Skeletal muscle tissue (tissue), 4 donors: Measurements from ENCODE around the gene VIPR2. TPM values are rescaled to one million over a fixed set of nuclear protein-coding genes. Genes with fewer than 3 reads are reported as not detected.
"Not testable (repeated sequence)": the region's sequence is repeated elsewhere in the genome, so short reads cannot be mapped to it uniquely, and the experiment has no call there.

Source experiments
- H3K27ac ChIP-seq: one replicate; pipeline ENCODE4 v1.7.0; 2013; ENCODE audit warnings: mild to moderate bottlenecking, low read depth, low read length, inconsistent platforms
- H3K27me3 ChIP-seq, 3 donors: one replicate each; pipeline ENCODE4 v1.7.0; 2013; ENCODE audit warnings: low read length in 3 of 3; ENCODE audit not compliant: control insufficient read depth in 3 of 3, insufficient read depth in 3 of 3
- H3K36me3 ChIP-seq, 3 donors: one replicate each; pipeline ENCODE4 v1.7.0; 2013; ENCODE audit warnings: low read length in 3 of 3; ENCODE audit not compliant: control insufficient read depth in 3 of 3, insufficient read depth in 3 of 3
- H3K4me1 ChIP-seq, 3 donors: one replicate each; pipeline ENCODE4 v1.7.0; 2013; ENCODE audit warnings: low read length in 3 of 3, mild to moderate bottlenecking in 3 of 3; ENCODE audit not compliant: control insufficient read depth in 3 of 3, insufficient read depth in 3 of 3
- H3K4me3 ChIP-seq, 3 donors: one replicate each; pipeline ENCODE4 v1.7.0; 2013; ENCODE audit warnings: low read length in 3 of 3
- H3K9ac ChIP-seq, 3 donors: one replicate each; pipeline ENCODE4 v1.7.0; 2013; ENCODE audit warnings: low read length in 3 of 3, mild to moderate bottlenecking in 3 of 3, moderate library complexity in 2 of 3, low read depth in 1 of 3
- H3K9me3 ChIP-seq, 3 donors: one replicate each; pipeline ENCODE4 v1.7.0; 2013; ENCODE audit warnings: low read length in 3 of 3; ENCODE audit not compliant: control insufficient read depth in 3 of 3
- total RNA-seq: library from RNA; depleted of rRNA; stranded (reverse); fragments of >200 nt; gene quantifications from one replicate; pipeline ENCODE4 v1.2.3, GENCODE V29; 2014
- donor health status: Osteomylitis.

The VIPR2 gene
- total RNA-seq, 1 donor from 2014 or later: 6.3 TPM

DNA sequence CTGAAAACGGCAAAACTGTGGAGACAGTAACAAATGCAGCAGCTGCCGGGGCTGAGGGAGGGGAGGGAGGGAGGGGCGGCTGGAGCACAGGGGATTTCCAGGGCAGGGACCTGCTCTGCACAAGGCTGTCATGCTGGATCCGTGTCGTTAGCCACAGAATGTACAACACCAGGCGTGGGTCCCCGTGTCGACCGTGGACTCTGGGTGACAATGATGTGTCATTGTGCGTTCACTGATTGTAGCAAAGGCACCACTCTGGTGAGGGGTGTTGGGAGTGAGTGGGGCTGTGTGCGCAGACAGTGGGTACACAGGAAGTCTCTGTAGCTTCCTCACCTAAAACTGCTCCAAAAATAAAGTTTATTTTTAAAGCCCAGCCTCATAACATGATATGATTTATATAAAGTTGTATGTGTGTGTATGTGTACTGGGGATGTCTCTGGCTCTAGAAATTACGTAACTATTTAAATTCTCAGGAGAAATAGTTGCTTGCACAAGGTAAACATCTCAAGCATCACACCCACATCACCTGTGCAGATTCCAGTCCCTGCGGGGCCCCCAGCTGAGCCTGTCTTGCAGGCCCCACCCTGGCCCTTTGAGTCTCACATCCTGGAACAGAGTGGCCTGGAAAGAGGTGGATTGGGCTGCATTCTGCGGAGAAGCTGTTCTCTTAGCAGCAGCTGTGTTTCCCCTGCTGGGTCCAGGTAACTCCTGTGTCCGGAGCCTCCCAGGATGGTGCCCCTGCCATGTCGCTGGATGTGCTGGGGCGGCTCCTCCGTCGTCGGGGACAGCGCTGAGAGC lies 152.6 kb downstream of the VIPR2 start:
- no peaks in the 10 kb centered on the region for H3K36me3 ChIP-seq
- H3K9ac ChIP-seq: no peak overlapping the region
- no peak overlapping the region for H3K27ac ChIP-seq
- no peak overlapping the region for H3K4me3 ChIP-seq
- peaks cover 0 to 11% (median 2%) of the 10 kb centered on the region in 3 donors for H3K9me3 ChIP-seq
- H3K27me3 ChIP-seq: peaks cover 39 to 58% (median 57%) of the 10 kb centered on the region in 3 donors
- H3K4me1 ChIP-seq: peaks cover 0 to under 1% (median 0%) of the 10 kb centered on the region in 3 donors

DNA sequence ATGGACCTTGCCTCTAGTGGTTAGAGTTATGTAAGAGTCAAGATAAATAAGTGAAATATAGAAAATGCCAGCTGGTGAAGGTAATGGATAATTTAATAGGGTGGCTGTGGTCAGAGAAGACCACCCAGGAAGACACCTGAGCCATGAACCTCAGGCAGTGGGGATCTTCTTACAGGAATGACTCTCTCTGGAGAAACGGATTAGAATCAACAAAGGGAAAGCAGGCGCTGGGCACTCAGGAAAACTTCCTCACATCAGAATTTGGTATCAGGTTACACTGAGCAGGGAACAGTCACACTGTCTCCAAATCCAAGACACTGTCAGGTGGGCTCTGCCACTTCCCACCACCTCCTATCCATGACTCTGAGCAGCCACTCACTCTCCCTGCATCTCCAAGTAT lies 155.7 kb downstream of the VIPR2 start:
- H3K4me3 ChIP-seq: no peak overlapping the region
- H3K27me3 ChIP-seq: peaks cover 19 to 38% (median 36%) of the 10 kb centered on the region in 3 donors
- H3K4me1 ChIP-seq: no peaks in the 10 kb centered on the region
- H3K9ac ChIP-seq: no peak overlapping the region
- no peak overlapping the region for H3K27ac ChIP-seq
- H3K36me3 ChIP-seq: no peaks in the 10 kb centered on the region
- peaks cover 0 to 4% (median 0%) of the 10 kb centered on the region in 3 donors for H3K9me3 ChIP-seq

DNA sequence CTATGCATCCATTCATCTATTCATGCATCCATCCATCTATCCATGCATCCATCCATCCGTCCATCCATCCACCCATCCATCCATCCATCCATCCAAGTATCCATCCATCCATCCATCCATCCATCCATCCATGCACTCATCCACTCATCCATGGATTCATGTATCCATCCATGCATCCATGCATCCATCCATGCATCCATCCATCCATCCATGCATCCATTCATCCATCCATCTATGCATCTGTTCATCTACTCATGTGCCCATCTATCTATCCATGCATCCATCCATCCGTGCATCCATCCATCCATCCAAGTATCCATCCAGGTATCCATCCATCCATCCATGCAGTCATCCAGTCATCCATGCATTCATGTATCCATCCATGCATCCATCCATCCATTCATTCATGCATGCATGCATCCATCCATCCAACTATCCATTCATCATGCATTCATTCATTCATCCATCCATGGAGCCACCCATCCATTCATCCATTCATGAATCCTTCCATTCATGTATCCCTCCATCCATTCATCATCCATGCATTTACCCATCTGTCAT lies 156.3 kb downstream of the VIPR2 start:
- no peak overlapping the region for H3K4me3 ChIP-seq
- no peaks in the 10 kb centered on the region for H3K4me1 ChIP-seq
- H3K27ac ChIP-seq: no peak overlapping the region
- peaks cover 16 to 33% (median 31%) of the 10 kb centered on the region in 3 donors for H3K27me3 ChIP-seq
- peaks cover 0 to 2% (median 0%) of the 10 kb centered on the region in 3 donors for H3K36me3 ChIP-seq
- H3K9ac ChIP-seq: no peak overlapping the region
- H3K9me3 ChIP-seq: peaks cover 0 to 4% (median 4%) of the 10 kb centered on the region in 3 donors

DNA sequence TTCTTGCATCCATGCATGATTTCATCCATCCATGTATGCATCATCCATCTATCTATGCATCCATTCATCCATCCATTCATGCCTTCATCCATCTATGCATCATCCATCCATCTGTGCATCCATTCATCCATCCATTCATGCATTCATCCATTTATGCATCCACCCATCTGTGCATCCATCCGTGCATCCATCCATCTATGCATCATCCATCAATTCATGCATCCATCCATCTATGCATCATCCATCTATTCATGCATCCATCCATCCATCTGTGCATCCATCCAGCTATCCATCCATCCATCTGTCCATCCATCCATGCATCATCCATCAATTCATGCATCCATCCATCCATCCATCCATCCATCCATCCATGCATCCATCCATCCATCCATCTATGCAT lies 157.0 kb downstream of the VIPR2 start:
- Histone ChIP-seq H3K4me1 (no peaks in the 10 kb centered on the region), H3K27me3 (peaks cover 12 to 26% (median 24%) of the 10 kb centered on the region in 3 donors), H3K9me3 (peaks cover 0 to 5% (median 5%) of the 10 kb centered on the region in 3 donors), H3K9ac (no peak overlapping the region), H3K4me3 (no peak overlapping the region), H3K36me3 (peaks cover 0 to 2% (median 0%) of the 10 kb centered on the region in 3 donors), H3K27ac (no peak overlapping the region)

DNA sequence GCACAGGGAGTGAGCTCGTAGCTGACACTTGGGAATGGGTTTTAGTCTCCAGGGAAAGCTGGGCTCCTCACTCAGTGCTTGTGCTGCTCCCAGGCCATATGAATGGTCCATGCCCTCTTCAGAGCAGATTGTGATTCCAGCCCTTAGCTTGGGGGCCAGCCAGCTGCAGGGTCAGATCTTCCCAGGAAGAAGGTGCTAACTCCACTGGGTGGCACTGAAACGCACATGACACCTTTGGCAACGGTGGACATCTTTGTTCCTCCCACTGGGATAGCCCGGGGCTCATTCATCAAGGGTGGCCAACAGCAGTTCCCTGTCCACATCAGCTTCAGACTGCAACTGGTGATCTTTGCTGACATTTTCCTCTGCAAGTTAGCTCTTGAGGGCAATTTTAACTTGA lies 159.1 kb downstream of the VIPR2 start:
- no peak overlapping the region for H3K9ac ChIP-seq
- H3K4me1 ChIP-seq: no peaks in the 10 kb centered on the region
- H3K27ac ChIP-seq: no peak overlapping the region

DNA sequence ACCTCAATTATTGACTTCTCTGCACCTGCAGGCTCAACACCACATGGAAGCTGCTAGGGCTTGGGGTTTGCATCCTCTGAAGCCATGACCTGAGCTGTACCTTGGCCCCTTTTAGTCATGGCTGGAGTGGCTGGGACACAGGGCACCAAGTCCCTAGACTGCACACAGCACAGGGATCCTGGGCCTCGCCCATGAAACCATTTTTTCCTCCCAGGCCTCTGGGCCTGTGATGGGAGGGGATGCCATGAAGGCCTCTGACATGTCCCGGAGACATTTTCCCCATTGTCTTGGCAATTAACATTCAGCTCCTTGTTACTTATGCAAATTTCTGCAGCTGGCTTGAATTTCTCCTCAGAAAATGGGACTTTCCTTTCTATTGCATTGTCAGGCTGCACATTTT lies 160.7 kb downstream of the VIPR2 start:
- not testable (repeated sequence) for H3K9ac ChIP-seq, H3K27me3 ChIP-seq, H3K36me3 ChIP-seq, H3K4me3 ChIP-seq, H3K4me1 ChIP-seq, H3K27ac ChIP-seq
- H3K9me3 ChIP-seq: peaks cover 15 to 20% (median 15%) of the 10 kb centered on the region in 3 donors

More for the DNA sequence above, 159.1 kb downstream of the VIPR2 start:
- H3K4me3 ChIP-seq: no peak overlapping the region
- H3K9me3 ChIP-seq: peaks cover 15 to 20% (median 15%) of the 10 kb centered on the region in 3 donors
- H3K27me3 ChIP-seq: peaks cover 5 to 12% (median 11%) of the 10 kb centered on the region in 3 donors
- peaks cover 0 to 2% (median 0%) of the 10 kb centered on the region in 3 donors for H3K36me3 ChIP-seq

DNA sequence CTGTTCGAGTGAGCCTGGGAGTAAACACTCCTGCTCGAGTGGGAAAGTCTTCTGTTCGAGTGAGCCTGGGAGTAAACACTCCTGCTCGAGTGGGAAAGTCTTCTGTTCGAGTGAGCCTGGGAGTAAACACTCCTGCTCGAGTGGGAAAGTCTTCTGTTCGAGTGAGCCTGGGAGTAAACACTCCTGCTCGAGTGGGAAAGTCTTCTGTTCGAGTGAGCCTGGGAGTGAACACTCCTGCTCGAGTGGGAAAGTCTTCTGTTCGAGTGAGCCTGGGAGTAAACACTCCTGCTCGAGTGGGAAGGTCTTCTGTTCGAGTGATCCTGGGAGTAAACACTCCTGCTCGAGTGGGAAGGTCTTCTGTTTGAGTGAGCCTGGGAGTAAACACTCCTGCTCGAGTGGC lies 162.6 kb downstream of the VIPR2 start:
- H3K27me3 ChIP-seq, H3K9ac ChIP-seq, H3K4me1 ChIP-seq, H3K36me3 ChIP-seq, H3K27ac ChIP-seq, H3K4me3 ChIP-seq: not testable (repeated sequence)
- H3K9me3 ChIP-seq: peaks cover 11 to 20% (median 15%) of the 10 kb centered on the region in 3 donors

DNA sequence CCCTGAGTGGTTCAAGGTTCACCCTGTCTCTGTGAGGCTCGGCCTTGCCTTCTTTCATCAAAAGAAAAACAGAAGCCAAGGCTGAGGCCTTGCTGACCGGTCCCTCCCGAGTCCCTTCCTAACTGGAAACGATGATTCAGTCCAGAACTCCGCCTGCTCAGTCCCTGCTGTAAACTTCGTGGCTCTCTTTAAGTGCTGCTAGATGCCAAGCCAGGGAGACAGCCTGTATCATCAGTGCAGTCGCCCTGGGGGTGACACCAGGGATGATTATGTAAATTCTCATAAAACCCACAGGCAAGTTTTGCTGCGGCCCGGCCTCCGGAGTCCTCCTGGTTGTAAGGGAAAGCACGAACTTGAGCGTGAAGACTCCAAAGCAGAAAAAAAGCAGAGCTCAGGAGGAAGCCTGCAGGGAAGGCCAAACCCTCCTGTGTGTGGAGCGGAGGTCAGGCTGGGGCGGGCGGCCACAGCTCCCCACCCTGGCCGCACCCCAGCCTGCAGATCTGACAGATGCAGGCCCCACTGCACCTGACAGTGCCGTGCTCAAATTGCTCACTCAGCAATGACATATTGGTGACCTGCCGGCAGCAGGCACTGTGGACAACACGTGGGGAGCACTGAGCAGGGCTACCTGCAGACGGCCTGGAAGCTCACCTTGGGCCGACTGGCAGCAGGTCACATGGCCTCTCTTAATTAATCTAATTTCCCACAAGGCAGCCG lies 164.9 kb downstream of the VIPR2 start:
- H3K4me3 ChIP-seq: no peak overlapping the region
- H3K4me1 ChIP-seq: peaks cover 9 to 13% (median 13%) of the 10 kb centered on the region in 3 donors
- no peak overlapping the region for H3K9ac ChIP-seq

DNA sequence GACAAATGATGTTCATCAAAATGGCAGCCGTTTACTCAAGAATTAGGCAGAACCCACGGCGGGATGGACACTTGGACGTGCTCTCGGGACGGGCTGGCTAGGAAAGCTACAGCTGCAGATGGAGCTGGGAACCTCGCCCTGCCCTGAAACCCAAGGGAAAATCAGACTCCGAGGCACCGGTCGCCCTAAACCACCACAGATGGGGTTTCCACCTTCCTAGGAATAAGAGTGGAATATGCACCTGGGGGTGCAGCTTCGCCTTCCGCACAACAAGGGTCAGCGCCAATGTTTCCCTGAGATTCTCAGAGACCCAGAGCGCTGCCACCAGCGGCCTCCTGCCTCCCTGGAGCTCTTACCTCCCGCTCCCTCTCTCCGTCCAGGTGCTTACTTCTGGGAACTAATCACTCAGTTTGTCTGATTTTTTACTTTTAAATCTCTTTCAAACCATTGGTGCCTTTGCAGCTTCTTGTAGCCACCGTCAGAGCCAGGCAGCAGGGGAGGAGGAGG lies 165.6 kb downstream of the VIPR2 start:
- Histone ChIP-seq H3K9ac (no peak overlapping the region), H3K27me3 (no peaks in the 10 kb centered on the region), H3K4me3 (no peak overlapping the region), H3K4me1 (peaks cover 9 to 13% (median 13%) of the 10 kb centered on the region in 3 donors), H3K27ac (no peak overlapping the region), H3K36me3 (peaks cover 0 to 2% (median 0%) of the 10 kb centered on the region in 3 donors), H3K9me3 (peaks cover 11 to 20% (median 15%) of the 10 kb centered on the region in 3 donors)

More for the DNA sequence above, 164.9 kb downstream of the VIPR2 start:
- H3K36me3 ChIP-seq: peaks cover 0 to 2% (median 0%) of the 10 kb centered on the region in 3 donors
- H3K27ac ChIP-seq: no peak overlapping the region
- H3K27me3 ChIP-seq: no peaks in the 10 kb centered on the region
- H3K9me3 ChIP-seq: peaks cover 11 to 20% (median 15%) of the 10 kb centered on the region in 3 donors
